ENCODE measurements around the gene USP24.

USP24 gene

DNA sequence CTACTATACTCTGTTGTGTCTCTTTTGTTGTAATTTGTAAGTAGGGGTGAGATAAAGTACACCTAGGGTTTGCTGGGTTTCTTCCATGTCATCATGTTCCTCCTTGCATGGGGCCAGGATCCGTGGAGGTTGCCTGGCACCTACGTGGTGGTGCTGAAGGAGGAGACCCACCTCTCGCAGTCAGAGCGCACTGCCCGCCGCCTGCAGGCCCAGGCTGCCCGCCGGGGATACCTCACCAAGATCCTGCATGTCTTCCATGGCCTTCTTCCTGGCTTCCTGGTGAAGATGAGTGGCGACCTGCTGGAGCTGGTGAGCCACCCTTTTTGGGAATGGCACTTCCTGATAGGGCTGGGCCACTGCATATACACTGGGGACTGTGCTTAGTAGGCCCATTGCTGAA is 171.4 kb downstream of the USP24 start:
- in situ Hi-C loops (cut with MboI; ENCODE audit: low sequenced_read_pairs, unreplicated experiment), result no loop called here
- TF ChIP-seq, protein P1, sequence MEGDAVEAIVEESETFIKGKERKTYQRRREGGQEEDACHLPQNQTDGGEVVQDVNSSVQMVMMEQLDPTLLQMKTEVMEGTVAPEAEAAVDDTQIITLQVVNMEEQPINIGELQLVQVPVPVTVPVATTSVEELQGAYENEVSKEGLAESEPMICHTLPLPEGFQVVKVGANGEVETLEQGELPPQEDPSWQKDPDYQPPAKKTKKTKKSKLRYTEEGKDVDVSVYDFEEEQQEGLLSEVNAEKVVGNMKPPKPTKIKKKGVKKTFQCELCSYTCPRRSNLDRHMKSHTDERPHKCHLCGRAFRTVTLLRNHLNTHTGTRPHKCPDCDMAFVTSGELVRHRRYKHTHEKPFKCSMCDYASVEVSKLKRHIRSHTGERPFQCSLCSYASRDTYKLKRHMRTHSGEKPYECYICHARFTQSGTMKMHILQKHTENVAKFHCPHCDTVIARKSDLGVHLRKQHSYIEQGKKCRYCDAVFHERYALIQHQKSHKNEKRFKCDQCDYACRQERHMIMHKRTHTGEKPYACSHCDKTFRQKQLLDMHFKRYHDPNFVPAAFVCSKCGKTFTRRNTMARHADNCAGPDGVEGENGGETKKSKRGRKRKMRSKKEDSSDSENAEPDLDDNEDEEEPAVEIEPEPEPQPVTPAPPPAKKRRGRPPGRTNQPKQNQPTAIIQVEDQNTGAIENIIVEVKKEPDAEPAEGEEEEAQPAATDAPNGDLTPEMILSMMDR (IDR thresholded peaks at IDR 0.05; ENCODE audit: borderline replicate concordance, control extremely low read depth, extremely low read depth, insufficient read depth, missing control alignments), result no peak
- no peak for DNase-seq (ENCODE audit: low spot score)

DNA sequence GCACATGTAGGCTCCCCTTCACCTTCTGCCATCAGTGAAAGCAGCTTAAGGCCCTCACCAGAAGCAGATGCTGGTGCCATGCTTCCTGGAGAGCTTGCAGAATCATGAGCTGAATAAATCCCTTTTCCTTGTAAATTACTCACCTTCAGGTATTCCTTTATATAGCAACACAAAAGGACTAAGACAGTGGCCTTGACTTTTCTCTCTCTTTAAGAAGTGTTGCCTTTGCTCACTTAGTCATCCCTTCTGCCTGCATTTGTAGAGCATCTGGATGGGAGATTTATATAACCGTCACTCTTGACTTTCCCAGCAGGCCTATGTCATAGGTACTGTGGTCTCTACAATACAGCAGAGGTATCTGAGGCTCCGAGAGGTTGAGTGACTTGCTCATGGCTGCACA is 172.2 kb downstream of the USP24 start:
- in situ Hi-C loops (cut with MboI; ENCODE audit: low sequenced_read_pairs, unreplicated experiment), result no loop called here
- no peak for DNase-seq (ENCODE audit: low spot score)
- TF ChIP-seq, protein P1 (IDR thresholded peaks at IDR 0.05; ENCODE audit: borderline replicate concordance, control extremely low read depth, extremely low read depth, insufficient read depth, missing control alignments), result no peak

DNA sequence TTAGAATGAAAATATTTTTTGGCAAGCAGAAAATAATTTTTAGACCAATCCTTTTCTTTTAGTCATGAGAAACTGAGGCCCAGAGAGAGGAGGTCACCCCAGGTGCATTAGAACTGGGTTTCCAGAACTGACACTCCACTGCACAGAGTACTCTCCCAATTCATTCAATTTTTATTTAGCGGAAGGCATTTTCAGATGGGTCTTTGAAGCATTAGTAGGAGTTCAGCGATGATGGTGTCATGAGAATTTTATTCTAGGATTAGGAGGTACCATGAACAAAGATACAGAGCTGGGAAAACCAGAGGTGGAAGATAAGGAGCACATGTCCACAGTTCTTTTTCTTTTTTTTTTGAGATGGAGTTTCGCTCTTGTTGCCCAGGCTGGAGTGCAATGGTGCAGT is 173.6 kb downstream of the USP24 start:
- TF ChIP-seq, protein P1 (IDR thresholded peaks at IDR 0.05; ENCODE audit: borderline replicate concordance, control extremely low read depth, extremely low read depth, insufficient read depth, missing control alignments), result no peak

DNA sequence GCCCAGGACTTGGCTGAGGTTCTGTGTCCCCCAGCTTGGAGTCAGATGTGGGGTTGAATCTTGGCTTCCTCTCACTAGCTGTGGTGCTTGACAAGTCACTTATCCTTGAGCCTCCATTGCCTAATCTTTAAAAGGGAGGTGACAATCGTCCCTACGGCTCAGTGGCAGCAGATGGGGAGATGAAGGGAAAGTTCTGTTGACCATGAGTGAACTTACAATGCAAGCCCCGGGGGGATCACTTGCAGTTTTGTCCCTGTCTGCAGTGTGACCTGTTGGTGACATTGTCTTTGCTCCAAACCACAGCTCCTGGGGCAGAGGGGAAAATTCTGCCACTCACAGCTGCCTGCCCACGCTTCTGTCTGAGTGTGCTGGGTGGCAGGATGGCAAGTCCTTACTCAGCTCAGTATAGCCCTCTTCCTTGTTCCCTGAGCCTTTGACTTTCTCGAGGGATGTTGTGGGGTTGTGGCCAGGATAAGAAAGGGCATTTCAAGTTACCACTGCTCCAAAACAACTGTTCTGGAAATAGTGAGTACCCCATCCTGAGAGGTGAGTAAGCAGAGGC is 174.2 kb downstream of the USP24 start:
- in situ Hi-C loops (cut with MboI; ENCODE audit: low sequenced_read_pairs, unreplicated experiment), result no loop called here

More for the DNA sequence above, 173.6 kb downstream of the USP24 start:
- in situ Hi-C loops (cut with MboI; ENCODE audit: low sequenced_read_pairs, unreplicated experiment), result no loop called here
- no peak for DNase-seq (ENCODE audit: low spot score)

DNA sequence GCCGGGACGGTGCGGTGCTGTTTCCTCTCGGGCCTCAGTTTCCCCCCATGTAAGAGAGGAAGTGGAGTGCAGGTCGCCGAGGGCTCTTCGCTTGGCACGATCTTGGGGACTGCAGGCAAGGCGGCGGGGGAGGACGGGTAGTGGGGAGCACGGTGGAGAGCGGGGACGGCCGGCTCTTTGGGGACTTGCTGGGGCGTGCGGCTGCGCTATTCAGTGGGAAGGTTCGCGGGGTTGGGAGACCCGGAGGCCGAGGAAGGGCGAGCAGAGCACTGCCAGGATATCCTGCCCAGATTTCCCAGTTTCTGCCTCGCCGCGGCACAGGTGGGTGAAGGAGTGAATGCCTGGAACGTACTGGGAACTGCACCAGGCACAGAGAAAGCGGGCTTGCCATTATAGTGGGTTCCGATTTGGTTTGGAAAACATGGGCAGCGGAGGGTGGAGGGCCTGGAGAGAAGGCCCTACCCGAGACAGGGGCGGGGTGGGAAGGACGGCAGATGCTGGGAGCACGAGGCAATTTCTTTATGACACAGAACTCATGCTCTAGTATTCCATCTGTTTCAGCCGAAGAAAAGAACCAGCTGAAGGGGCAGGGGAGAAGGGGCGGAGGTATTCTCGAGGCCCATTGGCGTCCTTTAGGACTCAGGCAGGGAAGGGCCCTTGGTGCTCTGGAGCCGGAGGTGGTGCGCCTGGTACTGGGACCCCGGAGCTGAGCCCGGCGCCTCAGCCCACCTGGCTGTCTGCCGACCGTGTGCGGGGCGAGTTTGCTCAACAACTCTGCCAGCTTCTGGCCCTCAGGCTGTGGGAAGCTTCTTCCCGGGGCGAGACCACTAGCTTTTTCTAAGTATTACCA is 174.9 kb downstream of the USP24 start:
- in situ Hi-C loops (cut with MboI; ENCODE audit: low sequenced_read_pairs, unreplicated experiment), result no loop called here
- no peak for DNase-seq (ENCODE audit: low spot score)
- TF ChIP-seq, protein P1 (IDR thresholded peaks at IDR 0.05; ENCODE audit: borderline replicate concordance, control extremely low read depth, extremely low read depth, insufficient read depth, missing control alignments), result no peak

More for the DNA sequence above, 174.2 kb downstream of the USP24 start:
- DNase-seq (ENCODE audit: low spot score), result no peak
- TF ChIP-seq, protein P1 (IDR thresholded peaks at IDR 0.05; ENCODE audit: borderline replicate concordance, control extremely low read depth, extremely low read depth, insufficient read depth, missing control alignments), result no peak

DNA sequence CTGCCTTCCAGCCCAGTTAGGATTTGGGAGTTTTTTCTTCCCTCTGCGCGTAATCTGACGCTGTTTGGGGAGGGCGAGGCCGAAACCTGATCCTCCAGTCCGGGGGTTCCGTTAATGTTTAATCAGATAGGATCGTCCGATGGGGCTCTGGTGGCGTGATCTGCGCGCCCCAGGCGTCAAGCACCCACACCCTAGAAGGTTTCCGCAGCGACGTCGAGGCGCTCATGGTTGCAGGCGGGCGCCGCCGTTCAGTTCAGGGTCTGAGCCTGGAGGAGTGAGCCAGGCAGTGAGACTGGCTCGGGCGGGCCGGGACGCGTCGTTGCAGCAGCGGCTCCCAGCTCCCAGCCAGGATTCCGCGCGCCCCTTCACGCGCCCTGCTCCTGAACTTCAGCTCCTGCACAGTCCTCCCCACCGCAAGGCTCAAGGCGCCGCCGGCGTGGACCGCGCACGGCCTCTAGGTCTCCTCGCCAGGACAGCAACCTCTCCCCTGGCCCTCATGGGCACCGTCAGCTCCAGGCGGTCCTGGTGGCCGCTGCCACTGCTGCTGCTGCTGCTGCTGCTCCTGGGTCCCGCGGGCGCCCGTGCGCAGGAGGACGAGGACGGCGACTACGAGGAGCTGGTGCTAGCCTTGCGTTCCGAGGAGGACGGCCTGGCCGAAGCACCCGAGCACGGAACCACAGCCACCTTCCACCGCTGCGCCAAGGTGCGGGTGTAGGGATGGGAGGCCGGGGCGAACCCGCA is 175.7 kb downstream of the USP24 start, which contains the start of gene PCSK9:
PCSK9 (plus strand) TSS at position 207 of the 741 bp plus-strand sequence; CDS start at position 497, 290 bp downstream.
- in situ Hi-C loops (cut with MboI; ENCODE audit: low sequenced_read_pairs, unreplicated experiment), result no loop called here
- TF ChIP-seq, protein P1 (IDR thresholded peaks at IDR 0.05; ENCODE audit: borderline replicate concordance, control extremely low read depth, extremely low read depth, insufficient read depth, missing control alignments), result no peak
- no peak for DNase-seq (ENCODE audit: low spot score)
